ENCODE results near the gene VN1R5.

Gene VN1R5

DNA sequence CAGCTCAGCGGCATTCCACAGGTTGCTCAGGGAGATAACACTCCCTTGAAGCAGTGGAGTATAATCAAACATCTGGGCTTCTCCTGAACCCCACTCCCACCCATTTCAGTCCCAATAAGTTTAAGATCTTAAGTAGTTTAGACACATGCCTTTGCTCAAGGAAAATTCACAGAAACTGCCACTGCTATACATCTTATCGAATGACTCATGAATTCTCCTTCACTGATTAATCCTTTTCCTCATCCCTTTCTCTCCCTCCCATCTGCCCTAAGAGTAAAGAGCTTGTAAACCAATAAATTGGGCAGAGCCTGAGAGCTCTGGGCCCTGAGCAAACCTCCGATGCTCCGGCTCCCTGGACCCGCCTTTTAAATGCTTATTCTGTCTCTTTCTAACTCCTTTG, 10.2 kb downstream of the VN1R5 start:
- no peak for TF ChIP-seq EZH2phosphoT487 (IDR thresholded peaks at IDR 0.05; ENCODE audit: borderline replicate concordance, low read length)
- TF ChIP-seq, protein P1, sequence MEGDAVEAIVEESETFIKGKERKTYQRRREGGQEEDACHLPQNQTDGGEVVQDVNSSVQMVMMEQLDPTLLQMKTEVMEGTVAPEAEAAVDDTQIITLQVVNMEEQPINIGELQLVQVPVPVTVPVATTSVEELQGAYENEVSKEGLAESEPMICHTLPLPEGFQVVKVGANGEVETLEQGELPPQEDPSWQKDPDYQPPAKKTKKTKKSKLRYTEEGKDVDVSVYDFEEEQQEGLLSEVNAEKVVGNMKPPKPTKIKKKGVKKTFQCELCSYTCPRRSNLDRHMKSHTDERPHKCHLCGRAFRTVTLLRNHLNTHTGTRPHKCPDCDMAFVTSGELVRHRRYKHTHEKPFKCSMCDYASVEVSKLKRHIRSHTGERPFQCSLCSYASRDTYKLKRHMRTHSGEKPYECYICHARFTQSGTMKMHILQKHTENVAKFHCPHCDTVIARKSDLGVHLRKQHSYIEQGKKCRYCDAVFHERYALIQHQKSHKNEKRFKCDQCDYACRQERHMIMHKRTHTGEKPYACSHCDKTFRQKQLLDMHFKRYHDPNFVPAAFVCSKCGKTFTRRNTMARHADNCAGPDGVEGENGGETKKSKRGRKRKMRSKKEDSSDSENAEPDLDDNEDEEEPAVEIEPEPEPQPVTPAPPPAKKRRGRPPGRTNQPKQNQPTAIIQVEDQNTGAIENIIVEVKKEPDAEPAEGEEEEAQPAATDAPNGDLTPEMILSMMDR (IDR thresholded peaks at IDR 0.05; ENCODE audit: low read depth, low read length, poor library complexity, severe bottlenecking): no peak
- no peak overlapping the region for H3K4me3 ChIP-seq (ENCODE audit: low read length)
- no peaks in the 10 kb centered on the region for H3K9me3 ChIP-seq (ENCODE audit: control insufficient read depth, insufficient read depth, low read length)
- no peaks in the 10 kb centered on the region for H3K36me3 ChIP-seq (ENCODE audit: control insufficient read depth, low read length)
- H4K20me1 ChIP-seq (ENCODE audit: control insufficient read depth, insufficient read depth, low read depth, low read length): no peaks in the 10 kb centered on the region
- H3K9me2 ChIP-seq (replicated peaks; ENCODE audit: control insufficient read depth, low read length): no peaks in the 10 kb centered on the region
- H3K27ac ChIP-seq (ENCODE audit: low read depth, low read length): no peak overlapping the region
- no peaks in the 10 kb centered on the region for H3K4me1 ChIP-seq (ENCODE audit: control insufficient read depth, low read length)
- no peaks in the 10 kb centered on the region for H3K79me2 ChIP-seq (ENCODE audit: control insufficient read depth, low read length)
- H3F3A ChIP-seq (ENCODE audit: control insufficient read depth, insufficient read depth): no peaks in the 10 kb centered on the region
- no peak overlapping the region for H3K4me2 ChIP-seq (ENCODE audit: low read length)
- H3K27me3 ChIP-seq (ENCODE audit: control insufficient read depth, low read length): no peaks in the 10 kb centered on the region

DNA sequence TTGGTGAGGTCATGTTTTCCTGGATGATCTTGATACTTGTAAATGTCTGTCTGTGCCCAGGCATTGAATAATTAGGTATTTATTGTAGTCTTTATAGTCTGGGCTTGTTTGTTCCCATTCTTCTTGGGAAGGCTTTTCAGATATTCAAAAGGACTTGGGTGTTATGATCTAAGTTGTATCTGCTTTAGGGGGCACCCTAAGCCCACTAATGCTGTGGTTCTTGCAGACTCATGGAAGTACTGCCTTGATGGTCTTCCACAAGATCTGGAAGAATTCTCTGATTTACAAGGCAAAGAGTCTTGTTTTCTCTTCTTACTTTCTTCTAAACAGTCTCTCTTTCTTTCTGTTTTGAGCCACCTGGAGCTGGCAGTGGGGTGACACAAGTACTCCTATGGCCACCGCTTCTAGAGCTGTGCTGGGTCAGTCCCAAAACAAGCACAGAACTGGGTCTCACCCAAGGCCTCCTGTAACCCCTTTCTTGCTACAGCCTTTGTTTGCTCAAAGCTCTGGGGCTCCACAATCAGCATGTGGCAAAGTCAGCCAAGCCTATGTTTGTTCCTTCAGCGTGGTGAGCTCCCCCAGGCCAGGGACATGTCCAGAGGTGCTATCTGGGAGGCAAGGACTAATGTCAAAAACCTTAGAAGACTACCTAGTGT, 12.6 kb downstream of the VN1R5 start:
- H3K9me3 ChIP-seq (ENCODE audit: control insufficient read depth, insufficient read depth, low read length): no peaks in the 10 kb centered on the region
- H3K27me3 ChIP-seq (ENCODE audit: control insufficient read depth, low read length): no peaks in the 10 kb centered on the region
- H3K4me2 ChIP-seq (ENCODE audit: low read length): no peak overlapping the region
- TF ChIP-seq EZH2phosphoT487 (IDR thresholded peaks at IDR 0.05; ENCODE audit: borderline replicate concordance, low read length): no peak
- TF ChIP-seq, protein P1 (IDR thresholded peaks at IDR 0.05; ENCODE audit: low read depth, low read length, poor library complexity, severe bottlenecking): no peak
- H3K36me3 ChIP-seq (ENCODE audit: control insufficient read depth, low read length): no peaks in the 10 kb centered on the region
- no peak overlapping the region for H3K4me3 ChIP-seq (ENCODE audit: low read length)
- H3K4me1 ChIP-seq (ENCODE audit: control insufficient read depth, low read length): no peaks in the 10 kb centered on the region
- H3K27ac ChIP-seq (ENCODE audit: low read depth, low read length): no peak overlapping the region
- no peaks in the 10 kb centered on the region for H3K79me2 ChIP-seq (ENCODE audit: control insufficient read depth, low read length)
- no peaks in the 10 kb centered on the region for H3K9me2 ChIP-seq (replicated peaks; ENCODE audit: control insufficient read depth, low read length)
- H3F3A ChIP-seq (ENCODE audit: control insufficient read depth, insufficient read depth): no peaks in the 10 kb centered on the region
- H4K20me1 ChIP-seq (ENCODE audit: control insufficient read depth, insufficient read depth, low read depth, low read length): no peaks in the 10 kb centered on the region

DNA sequence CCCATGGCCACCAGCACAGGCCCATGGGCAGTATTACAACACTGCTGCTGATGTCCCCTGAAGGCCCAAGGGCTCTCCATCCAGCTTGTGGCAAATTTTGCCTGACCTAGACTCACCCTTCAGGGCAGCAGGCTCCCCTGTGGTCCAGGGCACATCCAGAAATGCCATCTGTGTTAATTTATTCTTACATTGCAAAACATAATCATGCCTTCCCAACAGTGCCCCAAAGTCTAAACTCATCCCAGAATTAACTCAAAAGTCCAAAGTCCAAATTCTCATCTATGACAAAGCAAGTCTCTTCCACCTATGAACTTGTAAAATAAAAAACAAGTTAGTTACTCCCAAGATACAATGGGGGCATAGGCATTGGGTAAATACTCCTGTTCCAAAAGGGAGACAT, 13.3 kb downstream of the VN1R5 start:
- no peaks in the 10 kb centered on the region for H3K79me2 ChIP-seq (ENCODE audit: control insufficient read depth, low read length)
- H3K9me2 ChIP-seq (replicated peaks; ENCODE audit: control insufficient read depth, low read length): no peaks in the 10 kb centered on the region
- H3F3A ChIP-seq (ENCODE audit: control insufficient read depth, insufficient read depth): no peaks in the 10 kb centered on the region
- no peaks in the 10 kb centered on the region for H3K36me3 ChIP-seq (ENCODE audit: control insufficient read depth, low read length)
- no peak overlapping the region for H3K27ac ChIP-seq (ENCODE audit: low read depth, low read length)
- TF ChIP-seq EZH2phosphoT487 (IDR thresholded peaks at IDR 0.05; ENCODE audit: borderline replicate concordance, low read length): no peak
- TF ChIP-seq, protein P1 (IDR thresholded peaks at IDR 0.05; ENCODE audit: low read depth, low read length, poor library complexity, severe bottlenecking): no peak
- H3K4me3 ChIP-seq (ENCODE audit: low read length): no peak overlapping the region
- H3K27me3 ChIP-seq (ENCODE audit: control insufficient read depth, low read length): no peaks in the 10 kb centered on the region
- H3K4me2 ChIP-seq (ENCODE audit: low read length): no peak overlapping the region
- no peaks in the 10 kb centered on the region for H3K4me1 ChIP-seq (ENCODE audit: control insufficient read depth, low read length)
- H3K9me3 ChIP-seq (ENCODE audit: control insufficient read depth, insufficient read depth, low read length): no peaks in the 10 kb centered on the region
- H4K20me1 ChIP-seq (ENCODE audit: control insufficient read depth, insufficient read depth, low read depth, low read length): no peaks in the 10 kb centered on the region
